ENCODE data around the gene ATRNL1.

The ATRNL1 gene

DNA sequence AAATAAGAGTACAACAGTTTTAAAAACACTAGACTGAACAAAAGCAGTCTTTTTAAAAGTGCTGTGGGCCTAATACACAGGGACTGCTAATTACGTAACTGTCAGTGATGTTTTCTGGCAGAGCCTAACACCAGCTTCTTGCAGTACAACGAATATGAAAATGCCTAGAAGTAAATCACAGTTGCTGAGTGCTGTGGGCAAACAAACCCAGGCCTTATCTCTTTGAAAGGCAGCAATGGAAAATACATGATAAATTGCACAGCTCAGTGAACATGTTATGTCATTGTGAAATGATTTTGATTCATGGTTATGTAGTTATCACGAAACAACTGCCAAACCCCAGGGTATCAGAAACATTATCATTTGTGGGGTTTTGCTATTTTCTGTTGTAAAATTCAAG is 751.4 kb downstream of the ATRNL1 start:
- H3K9me3 ChIP-seq (ENCODE audit: control insufficient read depth, low read length): no peaks in the 10 kb centered on the region
- no peak overlapping the region for H3K27ac ChIP-seq (ENCODE audit: insufficient read depth, low read depth, low read length, poor library complexity, severe bottlenecking)
- H3K4me1 ChIP-seq (ENCODE audit: control insufficient read depth, insufficient read depth, low read length): no peaks in the 10 kb centered on the region
- WGBS, 2 experiments: 97 to 98% methylated on average over 3 of the region's 3 CpGs
- H3K27me3 ChIP-seq (ENCODE audit: control insufficient read depth, insufficient read depth, low read length, poor library complexity, severe bottlenecking): no peaks in the 10 kb centered on the region
- H3K4me3 ChIP-seq (ENCODE audit: insufficient read depth, low read depth, low read length): no peak overlapping the region
- H3K36me3 ChIP-seq (ENCODE audit: control insufficient read depth, insufficient read depth, low read length): no peaks in the 10 kb centered on the region

- Histone ChIP-seq H3K27ac (ENCODE audit: insufficient read depth, low read depth, low read length, poor library complexity, severe bottlenecking) (no peak overlapping the region), H3K4me3 (ENCODE audit: insufficient read depth, low read depth, low read length) (no peak overlapping the region), H3K4me1 (ENCODE audit: control insufficient read depth, insufficient read depth, low read length) (no peaks in the 10 kb centered on the region), H3K36me3 (ENCODE audit: control insufficient read depth, insufficient read depth, low read length) (no peaks in the 10 kb centered on the region), H3K27me3 (ENCODE audit: control insufficient read depth, insufficient read depth, low read length, poor library complexity, severe bottlenecking) (no peaks in the 10 kb centered on the region), H3K9me3 (ENCODE audit: control insufficient read depth, low read length) (no peaks in the 10 kb centered on the region)
- no CpG with 5 or more reads among the region's 1 CpG for WGBS, 2 experiments
Measured at GRCh38 chr10:115845921-115846320, 752.8 kb downstream of the ATRNL1 start.

DNA sequence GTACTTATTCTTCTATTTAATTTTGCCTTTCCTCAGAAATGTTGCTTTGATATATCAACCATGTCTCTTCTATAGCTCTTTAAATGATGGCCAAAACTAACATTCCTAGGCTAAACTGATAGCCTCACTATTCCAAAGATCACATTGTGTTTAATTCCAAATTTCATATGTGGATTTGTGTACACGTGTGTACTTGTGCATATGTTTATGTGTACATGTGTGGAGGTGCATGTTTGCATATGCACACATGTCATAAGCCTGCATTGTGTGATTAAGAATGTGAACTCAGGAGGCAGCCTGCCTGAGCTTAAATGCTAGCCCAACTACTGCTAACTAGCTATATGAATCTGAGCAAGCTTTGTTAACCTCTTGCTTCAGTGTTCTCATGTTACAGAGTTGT is 753.4 kb downstream of the ATRNL1 start:
- no peaks in the 10 kb centered on the region for H3K9me3 ChIP-seq (ENCODE audit: control insufficient read depth, low read length)
- no peaks in the 10 kb centered on the region for H3K36me3 ChIP-seq (ENCODE audit: control insufficient read depth, insufficient read depth, low read length)
- no peak overlapping the region for H3K4me3 ChIP-seq (ENCODE audit: insufficient read depth, low read depth, low read length)
- no peaks in the 10 kb centered on the region for H3K4me1 ChIP-seq (ENCODE audit: control insufficient read depth, insufficient read depth, low read length)
- H3K27me3 ChIP-seq (ENCODE audit: control insufficient read depth, insufficient read depth, low read length, poor library complexity, severe bottlenecking): no peaks in the 10 kb centered on the region
- H3K27ac ChIP-seq (ENCODE audit: insufficient read depth, low read depth, low read length, poor library complexity, severe bottlenecking): no peak overlapping the region
- WGBS, 2 experiments: 85 to 100% methylated on average over 1 of the region's 1 CpG

DNA sequence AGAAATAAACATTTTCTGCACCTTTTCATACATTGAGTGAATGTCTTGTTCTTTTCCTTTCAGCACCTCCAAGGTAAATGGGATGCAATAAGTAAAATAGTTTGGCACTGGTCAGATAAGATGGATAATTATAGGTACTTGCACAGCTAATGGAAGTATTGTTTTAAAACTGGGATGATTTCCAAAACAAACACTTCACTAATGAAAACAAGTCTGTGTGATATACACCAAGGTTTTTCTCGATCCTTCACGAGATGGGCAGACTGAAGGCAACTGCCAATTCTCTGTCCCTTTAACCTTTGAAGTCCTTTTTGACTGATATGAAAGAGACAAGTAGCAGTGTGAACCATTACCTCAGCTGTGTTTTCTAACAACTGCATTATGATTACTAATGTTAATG is 756.0 kb downstream of the ATRNL1 start:
- H3K4me3 ChIP-seq (ENCODE audit: insufficient read depth, low read depth, low read length): no peak overlapping the region
- no peaks in the 10 kb centered on the region for H3K36me3 ChIP-seq (ENCODE audit: control insufficient read depth, insufficient read depth, low read length)
- H3K27ac ChIP-seq (ENCODE audit: insufficient read depth, low read depth, low read length, poor library complexity, severe bottlenecking): no peak overlapping the region
- no peaks in the 10 kb centered on the region for H3K9me3 ChIP-seq (ENCODE audit: control insufficient read depth, low read length)
- H3K4me1 ChIP-seq (ENCODE audit: control insufficient read depth, insufficient read depth, low read length): no peaks in the 10 kb centered on the region
- WGBS, 2 experiments: 86 to 95% methylated on average over 2 of the region's 2 CpGs
- H3K27me3 ChIP-seq (ENCODE audit: control insufficient read depth, insufficient read depth, low read length, poor library complexity, severe bottlenecking): no peaks in the 10 kb centered on the region

- H3K27ac ChIP-seq (ENCODE audit: insufficient read depth, low read depth, low read length, poor library complexity, severe bottlenecking): no peak overlapping the region
- H3K27me3 ChIP-seq (ENCODE audit: control insufficient read depth, insufficient read depth, low read length, poor library complexity, severe bottlenecking): no peaks in the 10 kb centered on the region
- no peaks in the 10 kb centered on the region for H3K9me3 ChIP-seq (ENCODE audit: control insufficient read depth, low read length)
- H3K4me3 ChIP-seq (ENCODE audit: insufficient read depth, low read depth, low read length): no peak overlapping the region
- H3K36me3 ChIP-seq (ENCODE audit: control insufficient read depth, insufficient read depth, low read length): no peaks in the 10 kb centered on the region
- H3K4me1 ChIP-seq (ENCODE audit: control insufficient read depth, insufficient read depth, low read length): no peaks in the 10 kb centered on the region
- 100% methylated on average over 1 of the region's 1 CpG; no CpG with 5 or more reads in 1 of the 2 experiments for WGBS, 2 experiments
Measured at GRCh38 chr10:115850666-115851065, 757.5 kb downstream of the ATRNL1 start.

DNA sequence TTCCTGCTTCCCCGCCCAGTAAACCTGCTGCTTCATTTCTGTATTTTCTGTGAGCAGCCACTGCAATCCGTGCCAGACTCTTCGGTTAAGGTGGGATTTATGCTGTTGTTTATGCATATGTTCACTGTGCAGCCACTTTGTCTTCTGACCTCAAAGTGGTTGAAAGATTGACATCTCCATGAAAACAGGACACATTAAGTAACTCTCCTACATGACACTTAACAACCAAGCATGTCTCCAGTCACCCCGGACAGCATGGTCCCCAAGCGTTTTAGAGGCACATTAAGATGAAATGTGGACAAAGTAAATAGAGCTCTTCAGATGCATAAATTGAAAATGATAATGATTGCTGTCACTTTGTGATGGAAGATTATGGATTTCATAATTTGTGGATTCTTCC is 758.5 kb downstream of the ATRNL1 start:
- no peaks in the 10 kb centered on the region for H3K36me3 ChIP-seq (ENCODE audit: control insufficient read depth, insufficient read depth, low read length)
- H3K27me3 ChIP-seq (ENCODE audit: control insufficient read depth, insufficient read depth, low read length, poor library complexity, severe bottlenecking): no peaks in the 10 kb centered on the region
- H3K27ac ChIP-seq (ENCODE audit: insufficient read depth, low read depth, low read length, poor library complexity, severe bottlenecking): no peak overlapping the region
- no peak overlapping the region for H3K4me3 ChIP-seq (ENCODE audit: insufficient read depth, low read depth, low read length)
- WGBS, 2 experiments: 92 to 99% methylated on average over 5 of the region's 5 CpGs
- H3K9me3 ChIP-seq (ENCODE audit: control insufficient read depth, low read length): no peaks in the 10 kb centered on the region
- no peaks in the 10 kb centered on the region for H3K4me1 ChIP-seq (ENCODE audit: control insufficient read depth, insufficient read depth, low read length)

GRCh38 chr10:115854740-115855435 is 761.7 kb downstream of the ATRNL1 start:
- WGBS, 2 experiments: 88 to 93% methylated on average over 6 of the region's 6 CpGs
- Histone ChIP-seq H3K4me3 (ENCODE audit: insufficient read depth, low read depth, low read length) (no peak overlapping the region), H3K27ac (ENCODE audit: insufficient read depth, low read depth, low read length, poor library complexity, severe bottlenecking) (no peak overlapping the region)

GRCh38 chr10:115856580-115856979 is 763.4 kb downstream of the ATRNL1 start:
- H3K36me3 ChIP-seq (ENCODE audit: control insufficient read depth, insufficient read depth, low read length): no peaks in the 10 kb centered on the region
- no peak overlapping the region for H3K4me3 ChIP-seq (ENCODE audit: insufficient read depth, low read depth, low read length)
- no peaks in the 10 kb centered on the region for H3K27me3 ChIP-seq (ENCODE audit: control insufficient read depth, insufficient read depth, low read length, poor library complexity, severe bottlenecking)
- no peaks in the 10 kb centered on the region for H3K9me3 ChIP-seq (ENCODE audit: control insufficient read depth, low read length)
- no peaks in the 10 kb centered on the region for H3K4me1 ChIP-seq (ENCODE audit: control insufficient read depth, insufficient read depth, low read length)
- H3K27ac ChIP-seq (ENCODE audit: insufficient read depth, low read depth, low read length, poor library complexity, severe bottlenecking): no peak overlapping the region
- 67 to 69% methylated on average over 6 of the region's 6 CpGs for WGBS, 2 experiments

More at GRCh38 chr10:115854740-115855435, 761.7 kb downstream of the ATRNL1 start:
- Histone ChIP-seq H3K4me1 (ENCODE audit: control insufficient read depth, insufficient read depth, low read length) (no peaks in the 10 kb centered on the region), H3K27me3 (ENCODE audit: control insufficient read depth, insufficient read depth, low read length, poor library complexity, severe bottlenecking) (no peaks in the 10 kb centered on the region), H3K36me3 (ENCODE audit: control insufficient read depth, insufficient read depth, low read length) (no peaks in the 10 kb centered on the region), H3K9me3 (ENCODE audit: control insufficient read depth, low read length) (no peaks in the 10 kb centered on the region)

DNA sequence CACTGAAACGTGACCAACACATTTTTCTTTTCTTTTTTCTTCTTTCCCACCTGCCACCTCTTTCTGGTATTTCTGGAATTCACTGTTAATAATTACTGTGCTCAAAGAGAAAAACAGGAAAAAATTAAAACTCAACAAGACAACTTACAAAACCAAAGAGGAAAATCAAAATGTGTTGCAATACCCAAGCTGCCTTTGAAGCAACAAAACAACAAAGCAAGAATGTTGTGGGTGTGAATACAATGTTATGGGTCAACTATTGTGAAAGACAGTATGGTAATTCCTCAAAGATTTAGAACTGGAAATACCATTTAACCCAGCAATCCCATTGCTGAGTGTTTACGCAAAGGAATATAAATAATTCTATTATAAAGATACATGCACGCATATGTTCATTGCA is 764.7 kb downstream of the ATRNL1 start:
- Histone ChIP-seq H3K4me1 (ENCODE audit: control insufficient read depth, insufficient read depth, low read length) (no peaks in the 10 kb centered on the region), H3K27ac (ENCODE audit: insufficient read depth, low read depth, low read length, poor library complexity, severe bottlenecking) (no peak overlapping the region), H3K9me3 (ENCODE audit: control insufficient read depth, low read length) (no peaks in the 10 kb centered on the region), H3K4me3 (ENCODE audit: insufficient read depth, low read depth, low read length) (no peak overlapping the region), H3K36me3 (ENCODE audit: control insufficient read depth, insufficient read depth, low read length) (no peaks in the 10 kb centered on the region), H3K27me3 (ENCODE audit: control insufficient read depth, insufficient read depth, low read length, poor library complexity, severe bottlenecking) (no peaks in the 10 kb centered on the region)
- WGBS, 2 experiments: 90 to 100% methylated on average over 1 of the region's 3 CpGs

- Histone ChIP-seq H3K27ac (ENCODE audit: insufficient read depth, low read depth, low read length, poor library complexity, severe bottlenecking) (no peak overlapping the region), H3K36me3 (ENCODE audit: control insufficient read depth, insufficient read depth, low read length) (no peaks in the 10 kb centered on the region), H3K9me3 (ENCODE audit: control insufficient read depth, low read length) (no peaks in the 10 kb centered on the region), H3K4me3 (ENCODE audit: insufficient read depth, low read depth, low read length) (no peak overlapping the region), H3K4me1 (ENCODE audit: control insufficient read depth, insufficient read depth, low read length) (no peaks in the 10 kb centered on the region), H3K27me3 (ENCODE audit: control insufficient read depth, insufficient read depth, low read length, poor library complexity, severe bottlenecking) (no peaks in the 10 kb centered on the region)
- 91 to 92% methylated on average over 1 of the region's 1 CpG for WGBS, 2 experiments
Measured at GRCh38 chr10:115860182-115861107, 767.3 kb downstream of the ATRNL1 start.
